CD4-positive, alpha-beta T cell treated with Interleukin-17A for 1 hour (primary cell): ENCODE results near the gene MST1R.
"Not testable (repeated sequence)": the region's sequence is repeated elsewhere in the genome, so short reads cannot be mapped to it uniquely, and the experiment has no call there.

ENCODE experiments used
- DNase-seq: peaks from one replicate; pipeline ENCODE4 v3.0.0-alpha.2; 2020

Gene MST1R

DNA sequence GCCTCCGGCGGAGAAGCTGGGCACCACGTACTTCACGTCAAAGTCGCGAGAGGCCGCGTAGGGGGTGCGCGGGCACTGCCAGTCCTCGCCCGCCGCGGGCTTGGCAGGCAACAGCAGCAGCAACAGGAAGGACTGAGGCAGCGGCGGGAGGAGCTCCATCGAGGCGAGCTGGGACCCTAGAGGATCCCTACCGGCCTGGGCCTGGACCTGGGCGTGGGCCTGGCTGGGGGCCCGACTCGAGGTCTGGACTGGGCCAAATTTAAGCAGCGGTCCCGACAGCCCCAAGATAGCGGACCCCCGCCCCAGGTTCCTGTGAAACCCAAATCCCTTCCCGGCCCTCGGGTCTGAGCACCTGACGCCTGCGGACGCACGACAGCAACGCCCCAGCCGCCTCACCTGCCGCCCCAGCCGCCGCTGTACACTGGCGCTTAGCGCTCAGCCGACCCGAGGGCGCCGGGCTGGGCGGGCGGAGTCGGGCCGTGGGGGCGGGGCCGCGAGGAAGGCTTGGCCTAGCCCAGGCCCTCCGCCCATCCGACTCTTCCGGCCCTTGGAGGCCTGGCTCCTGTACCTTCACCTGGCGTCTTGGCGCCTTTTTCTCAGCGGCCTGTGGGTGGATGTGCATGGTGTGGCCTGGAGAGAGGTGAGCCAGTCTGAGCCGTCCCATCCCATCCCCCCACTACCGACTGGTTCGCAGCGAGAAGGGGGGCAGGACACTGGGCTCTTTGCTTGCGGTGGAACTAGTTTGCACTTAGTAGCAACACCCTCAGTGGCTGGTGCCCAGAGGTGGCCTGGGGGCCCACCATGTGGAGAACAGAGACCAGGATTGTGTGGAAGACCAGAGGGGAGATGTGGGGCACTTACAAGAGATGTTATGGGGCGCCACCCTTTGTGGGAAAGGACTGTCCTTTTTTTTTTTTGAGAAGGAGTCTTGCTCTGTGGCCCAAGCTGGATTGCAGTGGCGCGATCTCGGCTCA, at the start of gene MST1R:
MST1R (minus strand) TSS at position 423 of the 974 bp plus-strand sequence; CDS start at position 159, 264 bp downstream.
- peak; percentile 85 for DNase-seq

DNA sequence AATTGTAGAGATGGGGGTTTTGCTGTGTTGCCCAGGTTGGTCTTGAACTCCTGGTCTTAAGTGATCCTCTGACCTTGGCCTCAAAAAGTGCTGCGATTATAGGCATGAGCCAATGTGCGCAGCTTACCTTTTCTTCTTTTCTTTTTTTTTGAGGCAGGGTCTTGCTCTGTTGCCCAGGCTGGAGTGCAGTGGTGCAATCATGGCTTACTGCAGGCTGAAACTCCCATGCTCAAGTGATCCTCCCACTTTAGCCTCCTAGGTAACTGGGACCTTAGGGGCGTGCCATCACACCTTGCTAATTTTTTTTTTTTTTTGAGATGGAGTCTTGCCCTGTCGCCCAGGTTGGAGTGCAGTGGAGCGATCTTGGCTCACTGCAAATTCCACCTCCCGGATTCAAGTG, 49.3 kb upstream of the MST1R start:
- no peak for DNase-seq

DNA sequence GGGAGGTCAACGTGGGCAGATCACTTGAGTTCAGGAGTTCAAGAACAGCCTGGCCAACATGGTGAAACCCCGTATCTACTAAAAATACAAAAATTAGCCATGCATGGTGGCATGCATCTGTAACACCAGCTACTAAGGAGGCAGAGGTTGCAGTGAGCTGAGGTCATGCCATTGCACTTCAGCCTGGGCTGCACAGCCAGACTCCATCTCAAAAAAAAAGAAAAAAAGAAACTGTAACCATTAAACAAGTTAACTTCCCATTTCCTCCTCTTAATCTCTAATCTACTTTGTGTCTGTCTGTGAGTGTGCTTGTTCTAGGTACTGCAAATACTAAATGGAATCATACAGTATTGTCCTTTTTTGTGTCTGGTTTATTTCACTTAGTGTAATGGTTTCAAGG, 39.0 kb upstream of the MST1R start:
- DNase-seq, result no peak

DNA sequence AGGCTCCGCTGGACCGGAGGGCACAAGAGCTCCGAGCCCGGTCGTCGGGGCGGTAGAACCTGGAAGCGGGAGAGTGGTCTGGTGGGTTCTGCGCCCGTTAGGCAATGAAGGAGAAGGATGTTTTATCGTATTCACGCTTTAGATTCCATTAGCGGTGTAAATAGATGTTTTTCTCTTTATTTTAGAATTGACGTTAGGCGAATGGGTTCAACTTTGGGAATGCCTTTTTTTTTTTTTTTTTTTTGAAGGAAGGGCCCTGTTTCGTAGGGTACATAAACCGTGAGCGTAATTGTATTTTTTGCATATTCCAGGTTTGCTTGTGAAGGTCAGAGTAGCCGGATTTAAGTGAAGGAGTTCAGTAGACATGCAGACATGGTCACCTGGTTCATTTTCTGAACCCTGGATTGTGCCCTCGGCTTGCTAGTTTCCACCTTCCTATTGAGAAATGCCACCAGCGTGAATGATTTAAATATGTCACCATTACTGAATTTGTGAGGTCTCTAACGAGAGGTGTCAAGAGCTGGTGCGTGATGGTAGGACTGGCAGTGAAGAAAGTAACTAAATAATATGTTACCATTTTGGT, 37.1 kb upstream of the MST1R start:
- no peak for DNase-seq

DNA sequence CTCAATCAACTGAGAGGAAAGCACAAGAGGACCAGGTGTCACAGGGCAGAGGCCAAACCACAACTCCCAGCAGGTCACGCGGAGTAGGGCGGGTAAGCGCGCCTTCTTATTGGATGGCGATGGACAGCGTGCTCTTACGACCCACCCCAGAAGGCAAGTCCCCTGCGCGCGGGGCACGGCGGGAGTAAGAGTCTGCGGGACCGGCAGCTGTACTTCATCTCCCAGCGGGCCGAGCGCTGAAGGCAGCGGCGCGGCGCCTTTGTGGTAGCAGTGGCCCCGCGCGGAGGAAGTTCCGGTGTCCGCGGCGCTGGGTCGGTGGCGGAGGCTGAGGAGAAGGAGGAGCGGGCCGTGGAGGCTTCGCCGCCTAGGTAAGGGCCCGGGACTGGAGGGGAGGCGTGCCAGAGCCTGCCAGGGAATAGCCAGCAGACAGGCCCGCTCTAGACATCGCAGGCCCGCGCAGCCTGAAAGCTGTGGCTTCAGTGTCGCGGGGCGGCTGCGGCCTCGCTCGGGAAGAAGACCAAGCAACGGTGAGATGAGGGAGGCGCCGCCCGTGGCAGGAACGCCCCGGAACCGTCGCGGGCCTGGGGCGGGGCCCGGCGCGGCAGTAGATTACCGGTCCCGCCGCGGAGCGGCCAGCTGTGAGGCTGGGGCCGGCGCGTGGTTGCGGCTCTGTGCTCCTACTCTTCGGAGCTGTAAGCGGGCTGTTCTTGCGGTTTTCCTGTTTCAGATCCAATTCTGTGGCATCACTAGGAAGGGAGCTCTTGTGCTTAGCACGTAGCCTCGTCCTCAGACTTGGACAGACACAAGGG, 36.4 kb upstream of the MST1R start, which contains the start of gene RBM6:
RBM6 (plus strand) TSS at position 293 of the 809 bp plus-strand sequence. CDS start 22,492 bp downstream, outside the sequence.
- peak; percentile 95 for DNase-seq

DNA sequence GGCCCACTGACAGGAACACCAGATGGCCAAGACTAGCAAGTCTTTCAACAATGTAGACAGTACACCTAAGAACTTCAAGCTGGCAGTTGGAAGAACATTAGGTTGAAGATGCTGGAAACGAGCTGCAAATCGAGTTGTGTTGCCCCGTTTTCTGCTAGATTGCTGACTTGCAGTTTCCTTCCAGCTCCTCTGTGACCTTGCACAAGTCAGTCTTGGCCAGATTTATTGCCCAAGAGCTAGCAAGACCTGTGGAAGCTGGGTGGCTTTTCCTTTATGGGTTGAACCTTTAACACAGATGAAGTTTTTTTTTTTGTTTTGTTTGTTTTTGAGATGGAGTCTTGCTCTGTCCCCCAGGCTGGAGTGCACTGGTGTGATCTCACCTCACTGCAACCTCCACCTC, 33.4 kb upstream of the MST1R start:
- no peak for DNase-seq

DNA sequence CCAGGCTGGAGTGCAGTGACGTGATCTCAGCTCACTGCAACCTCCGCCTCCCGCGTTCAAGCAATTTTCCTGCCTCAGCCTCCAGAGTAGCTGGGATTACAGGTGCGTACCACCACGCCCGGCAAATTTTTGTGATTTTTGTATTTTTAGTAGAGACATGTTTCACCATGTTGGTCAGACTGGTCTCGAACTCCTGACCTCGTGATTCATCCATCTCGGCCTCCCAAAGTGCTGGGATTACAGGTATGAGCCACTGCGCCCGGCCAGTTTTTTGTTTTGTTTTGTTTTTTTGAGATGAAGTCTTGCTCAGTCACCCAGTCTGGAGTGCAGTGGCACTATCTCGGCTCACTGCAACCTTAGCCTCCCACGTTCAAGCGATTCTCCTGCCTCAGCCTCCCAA, 28.6 kb upstream of the MST1R start:
- not testable (repeated sequence) for DNase-seq

DNA sequence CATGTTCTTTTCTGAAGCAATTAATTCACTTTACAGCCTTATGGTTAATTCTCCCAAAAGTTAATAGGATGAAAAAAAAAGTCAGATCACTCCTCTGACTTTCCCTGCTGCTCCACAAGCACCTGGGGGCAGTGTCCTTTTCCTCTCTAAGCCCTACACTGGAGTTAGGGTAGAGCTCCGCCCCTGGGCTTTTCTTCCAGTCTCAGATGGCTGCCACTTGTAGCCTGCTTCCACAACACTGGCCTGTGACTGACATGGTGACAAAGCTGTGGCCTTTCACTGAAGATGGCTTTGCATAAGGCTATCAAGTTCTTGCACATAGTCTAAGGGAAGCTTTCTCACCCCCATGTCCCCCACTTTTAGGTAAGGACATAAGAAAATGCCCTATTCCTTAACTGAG, 27.2 kb upstream of the MST1R start:
- no peak for DNase-seq

DNA sequence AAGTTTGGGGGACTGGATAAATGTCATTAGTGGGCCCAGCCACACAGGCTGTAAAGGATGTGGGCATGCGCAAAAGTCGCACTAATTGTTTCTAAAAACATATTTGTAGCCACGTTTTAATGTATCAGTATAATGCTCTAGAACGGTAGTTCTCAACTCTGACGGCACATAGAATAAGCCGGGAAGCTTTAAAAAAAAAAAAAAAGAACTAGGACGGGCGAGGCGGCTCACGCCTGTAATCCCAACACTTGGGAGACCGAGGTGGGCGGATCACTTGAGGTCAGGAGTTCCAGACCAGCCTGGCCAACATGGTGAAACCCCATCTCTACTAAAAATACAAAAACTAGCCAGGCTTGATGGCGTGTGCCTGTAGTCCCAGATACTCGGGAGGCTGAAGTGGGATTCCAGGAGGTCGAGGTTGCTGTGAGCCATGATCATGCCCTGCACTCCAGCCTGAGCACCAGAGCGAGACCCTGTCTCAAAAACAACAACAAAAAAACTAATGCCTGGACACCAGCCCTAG, 26.6 kb upstream of the MST1R start:
- no peak for DNase-seq

DNA sequence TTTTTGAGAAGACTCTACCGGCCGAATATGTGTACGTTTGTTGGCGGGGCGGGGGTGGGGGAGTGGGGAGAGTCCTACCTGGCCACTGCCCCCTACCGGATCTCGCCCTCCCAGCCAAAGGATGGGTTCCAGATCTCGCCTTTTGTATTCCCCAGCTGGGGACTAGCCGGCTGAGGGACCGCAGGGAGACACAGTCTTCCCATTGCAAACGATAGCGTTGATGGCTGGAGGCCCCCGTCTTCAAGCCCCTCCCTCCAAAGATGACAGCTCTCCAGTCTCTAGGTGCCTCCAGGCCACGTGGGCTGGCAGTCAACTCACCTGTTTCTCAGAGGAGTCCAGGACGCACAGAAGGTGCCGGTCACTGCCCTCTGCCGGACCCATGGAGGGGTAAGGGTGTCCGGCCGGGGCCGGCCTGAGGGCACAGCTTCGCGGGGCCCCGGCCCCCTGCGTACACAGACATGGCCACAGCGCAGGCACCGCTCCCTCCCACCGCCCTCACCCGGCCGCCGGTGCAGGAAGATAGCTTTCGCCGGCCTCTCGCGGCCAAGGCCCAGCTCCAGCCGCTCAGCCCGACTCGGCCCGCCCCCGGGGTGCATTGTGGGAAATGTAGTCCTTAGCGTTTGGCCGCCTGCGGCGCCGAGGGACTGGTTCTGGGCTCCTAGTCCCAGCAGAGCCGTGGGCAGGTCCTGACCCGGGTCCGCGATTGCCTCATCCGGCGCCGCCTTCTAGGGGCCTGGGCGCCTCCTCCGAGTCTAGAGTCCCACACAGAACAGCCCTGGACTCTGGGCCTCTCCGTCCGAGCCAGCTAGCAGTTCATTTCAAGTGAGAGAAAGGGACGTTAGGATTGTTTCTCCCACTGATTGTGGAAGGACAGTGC, 25.9 kb upstream of the MST1R start, which contains the start of gene MON1A:
MON1A (minus strand) TSS at position 521 of the 877 bp plus-strand sequence. CDS start 16,465 bp downstream, outside the sequence.
- DNase-seq, result peak; percentile 91

DNA sequence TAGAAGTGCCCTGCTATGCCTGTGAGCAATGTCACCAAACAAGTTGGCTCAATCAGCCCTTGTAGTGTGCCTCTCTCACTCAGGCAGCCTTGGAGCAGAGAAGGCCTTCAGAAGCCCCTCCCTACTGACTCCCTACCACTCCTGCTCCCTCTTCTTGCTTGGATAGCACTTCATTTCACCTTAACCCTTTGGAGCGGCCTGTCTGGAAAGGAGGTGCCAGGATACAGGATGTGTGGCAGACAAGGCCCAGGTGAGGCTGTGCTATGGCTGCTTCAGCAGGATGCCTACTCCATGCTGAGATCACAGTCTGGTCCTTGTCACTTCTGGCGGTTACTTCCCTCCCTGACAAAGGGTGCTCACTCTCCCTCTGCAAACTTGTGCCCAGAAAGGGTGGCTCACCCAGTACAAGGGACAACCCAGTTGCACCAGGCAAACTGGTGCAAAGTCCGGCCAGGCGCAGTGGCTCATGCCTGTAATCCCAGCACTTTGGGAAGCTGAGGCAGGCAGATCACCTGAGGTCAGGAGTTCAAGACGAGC, 24.9 kb upstream of the MST1R start:
- no peak for DNase-seq

DNA sequence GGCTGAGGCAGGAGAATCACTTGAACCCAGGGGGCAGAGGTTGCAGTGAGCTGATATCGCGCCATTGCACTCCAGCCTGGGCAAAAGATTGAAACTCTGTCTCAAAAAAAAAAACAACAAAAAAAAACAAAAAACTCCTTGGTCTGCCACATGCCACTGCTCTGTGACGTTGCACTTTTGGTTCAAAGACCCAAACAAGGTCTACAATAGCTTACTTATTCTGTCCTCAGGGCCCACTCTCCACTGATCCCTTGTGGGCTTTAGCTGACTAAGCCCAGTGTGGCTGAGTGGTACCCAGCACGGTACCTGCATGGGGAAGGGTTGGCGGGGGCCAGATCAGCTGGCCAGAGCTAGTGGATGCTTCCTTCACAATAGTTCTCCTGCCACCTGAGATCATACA, 24.1 kb upstream of the MST1R start:
- no peak for DNase-seq

DNA sequence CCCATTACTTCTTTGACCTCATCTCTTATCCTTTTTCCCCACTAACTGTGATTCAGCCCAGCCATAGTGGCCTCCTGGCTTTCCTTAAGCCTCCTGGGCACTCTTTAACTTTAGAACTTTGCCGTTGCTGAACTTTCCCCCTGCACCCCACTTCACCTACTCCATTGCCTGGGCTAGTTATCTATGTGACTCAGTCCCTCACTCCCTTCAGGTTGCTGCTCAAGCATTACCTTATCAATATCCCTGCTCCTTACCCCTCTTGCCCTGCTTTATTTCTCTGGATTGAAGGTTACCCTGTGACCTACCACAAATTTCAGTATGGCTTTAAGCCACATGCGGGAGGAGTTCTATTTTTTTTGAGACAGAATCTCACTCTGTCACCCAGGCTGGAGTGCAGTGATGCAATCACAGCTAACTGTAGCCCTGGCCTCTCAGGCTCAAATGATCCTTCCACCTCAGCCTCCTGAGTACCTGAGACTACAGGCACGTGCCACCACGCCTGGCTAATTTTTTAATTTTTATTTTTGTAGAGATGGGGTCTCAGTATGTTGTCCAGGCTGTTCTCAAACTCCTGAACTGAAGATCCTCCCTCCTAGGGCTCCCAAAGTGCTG, 22.6 kb upstream of the MST1R start:
- no peak for DNase-seq

DNA sequence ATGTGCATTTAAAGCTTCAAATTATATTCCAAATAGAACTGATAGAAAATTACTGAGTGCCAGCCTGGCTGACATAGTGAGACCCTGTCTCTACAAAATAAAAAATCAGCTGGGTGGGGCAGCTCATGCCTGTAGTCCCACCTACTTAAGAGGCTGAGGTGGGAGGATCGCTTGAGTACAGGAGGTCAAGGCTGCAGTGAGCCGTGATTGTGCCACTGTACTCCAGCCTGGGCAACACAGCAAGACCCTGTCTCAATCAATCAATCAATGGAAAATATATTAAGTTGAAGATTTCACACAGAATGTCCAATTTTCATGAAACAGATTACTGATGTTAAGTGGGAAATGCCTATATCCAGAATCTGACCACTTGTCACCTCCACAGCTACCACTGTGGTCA, 21.8 kb upstream of the MST1R start:
- DNase-seq, result no peak

DNA sequence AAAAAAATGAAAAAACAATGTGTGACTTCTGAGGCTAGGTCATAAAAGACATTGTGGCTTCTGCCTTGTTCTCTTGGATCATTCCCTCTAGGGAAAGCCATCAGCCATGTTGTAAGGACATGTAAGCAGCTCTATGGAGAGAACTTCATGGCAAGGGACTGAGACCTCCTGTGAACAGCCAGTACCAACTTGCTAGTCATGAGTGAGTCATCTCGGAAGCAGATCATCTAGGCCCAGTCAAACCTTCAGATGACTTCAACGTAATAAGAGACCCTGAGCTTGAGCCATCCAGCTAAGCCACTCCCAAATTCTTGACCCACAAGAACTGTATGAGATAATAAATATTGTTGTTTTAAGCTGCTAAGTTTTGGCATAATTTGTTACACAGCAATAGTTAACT, 21.0 kb upstream of the MST1R start:
- no peak for DNase-seq

DNA sequence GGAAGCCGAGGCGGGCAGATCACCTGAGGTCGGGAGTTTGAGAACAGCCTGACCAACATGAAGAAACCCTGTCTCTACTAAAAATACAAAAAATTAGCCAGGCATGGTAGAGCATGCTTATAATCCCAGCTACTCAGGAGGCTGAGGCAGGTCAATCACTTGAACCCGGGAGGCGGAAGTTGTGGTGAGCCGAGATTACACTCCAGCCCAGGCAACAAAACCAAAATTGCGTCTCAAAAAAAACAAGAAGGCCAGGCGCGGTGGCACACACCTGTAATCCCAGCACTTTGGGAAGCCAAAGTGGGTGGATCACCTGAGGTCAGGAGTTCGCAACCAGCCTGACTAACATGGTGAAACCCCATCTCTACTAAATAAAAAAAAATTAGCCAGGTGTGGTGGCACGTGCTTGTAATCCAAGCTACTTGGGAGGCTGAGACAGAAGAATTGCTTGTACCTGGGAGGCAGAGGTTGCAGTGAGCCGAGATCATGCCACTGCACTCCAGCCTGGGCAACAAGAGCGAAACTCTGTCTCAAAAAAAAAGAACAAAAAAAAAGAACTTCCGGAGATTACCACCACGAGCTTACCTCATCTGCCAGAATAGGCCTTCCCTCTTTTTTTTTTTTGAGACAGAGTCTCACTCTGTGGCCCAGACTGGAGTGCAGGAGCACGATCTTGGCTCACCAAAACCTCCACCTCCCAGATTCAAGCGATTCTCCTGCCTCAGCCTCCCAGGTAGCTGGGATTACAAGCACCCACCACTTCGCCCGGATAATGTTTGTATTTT, 14.3 kb upstream of the MST1R start:
- not testable (repeated sequence) for DNase-seq

DNA sequence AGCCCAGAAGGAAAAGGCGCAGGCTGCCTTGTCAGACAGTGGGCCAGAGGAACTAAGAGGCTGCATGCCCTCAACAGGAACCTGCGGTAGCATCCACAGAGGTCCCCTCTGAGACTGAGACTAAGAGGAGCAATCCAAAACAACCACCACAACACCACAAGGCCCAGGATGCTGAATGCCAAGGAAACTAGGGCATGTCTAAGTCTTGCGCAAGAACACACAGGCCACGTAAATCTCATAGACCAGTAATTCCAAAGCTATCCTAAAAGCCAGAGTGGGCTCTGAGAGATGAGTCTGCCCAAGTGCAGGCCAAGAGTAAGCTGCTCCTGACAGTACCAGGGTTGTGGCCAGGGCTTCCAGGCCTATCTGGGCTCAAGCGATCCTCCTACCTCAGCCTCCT, 13.0 kb upstream of the MST1R start:
- no peak for DNase-seq

DNA sequence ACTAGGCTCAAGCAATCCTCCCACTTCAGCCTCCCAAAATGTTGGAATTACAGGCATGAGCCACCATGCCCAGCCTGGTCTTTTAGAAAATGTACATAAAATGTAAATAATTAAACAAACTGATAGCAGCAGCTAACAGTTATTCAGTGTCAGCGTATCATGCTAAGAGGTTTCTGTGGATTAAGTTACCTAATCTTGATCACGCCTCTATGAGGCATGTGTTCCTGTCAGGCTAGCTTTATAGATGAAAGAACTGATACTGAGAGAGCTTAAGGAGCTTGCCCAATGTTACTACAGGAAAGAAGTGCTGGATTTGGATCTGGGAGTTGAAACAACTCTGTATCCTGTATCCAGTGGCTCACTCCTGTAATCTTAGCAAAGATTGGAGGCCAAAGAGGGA, 11.2 kb upstream of the MST1R start:
- no peak for DNase-seq

DNA sequence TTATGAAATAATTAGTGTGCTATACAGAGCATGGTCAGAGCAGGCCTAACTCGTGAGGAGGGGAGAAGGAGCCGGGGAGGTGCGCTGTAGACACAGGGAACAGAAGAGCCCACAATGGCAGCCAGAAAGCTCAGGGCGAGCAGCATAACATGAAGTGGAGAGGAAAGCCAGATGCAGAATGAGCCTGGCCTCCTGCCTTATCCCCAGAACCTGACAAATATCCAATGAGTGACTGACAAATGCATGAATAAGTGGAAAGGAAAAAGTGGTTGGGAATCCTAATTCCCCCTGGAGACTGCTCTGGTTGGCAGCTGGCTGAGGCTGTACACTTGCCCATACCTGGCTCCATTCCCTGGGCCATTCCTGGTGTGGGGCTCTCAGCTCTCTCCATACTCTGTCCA, 9.2 kb upstream of the MST1R start:
- no peak for DNase-seq

DNA sequence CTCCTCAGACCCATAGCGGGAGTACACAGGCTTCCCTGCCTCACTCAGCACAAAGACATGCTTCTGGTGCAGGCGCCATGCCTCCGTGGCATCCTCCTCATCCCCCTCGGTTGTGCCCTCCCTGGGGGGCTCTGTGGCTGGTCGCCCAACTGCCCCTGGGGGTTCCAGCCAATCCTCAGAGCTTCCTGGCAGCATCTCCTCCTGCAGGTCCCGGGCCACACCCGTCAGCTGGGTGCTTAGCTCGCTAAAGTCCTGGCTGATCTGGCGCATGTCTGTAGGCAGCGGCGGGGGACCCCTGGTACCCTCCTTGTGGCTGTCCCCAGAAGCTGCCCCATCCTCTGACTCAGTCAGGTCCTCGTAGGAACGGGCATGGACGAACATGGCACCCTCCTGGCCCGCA, 7.9 kb upstream of the MST1R start:
- no peak for DNase-seq

DNA sequence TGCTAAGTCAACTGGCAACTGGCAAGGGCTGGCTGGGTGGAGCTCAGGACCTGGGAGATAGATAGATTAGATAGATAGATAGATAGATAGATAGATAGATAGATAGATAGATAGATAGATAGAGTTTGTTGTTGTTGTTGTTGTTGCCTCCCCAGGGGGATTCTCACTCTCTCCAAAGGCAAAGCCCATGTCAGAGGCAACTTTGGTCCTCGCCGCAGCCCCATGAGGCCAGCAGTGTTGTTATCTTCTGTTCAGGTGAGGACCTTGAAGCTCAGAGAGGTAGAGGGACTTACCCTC, 7.4 kb upstream of the MST1R start:
- no peak for DNase-seq
